H1 (cell line): ENCODE data around the gene STX8. TPM values are rescaled to one million over a fixed set of nuclear protein-coding genes. Genes with fewer than 3 reads are reported as not detected.
"Not testable (repeated sequence)": the region's sequence is repeated elsewhere in the genome, so short reads cannot be mapped to it uniquely, and the experiment has no call there.

Source experiments
- CTCF ChIA-PET: fragments of 300-600 bp; sonication (Branson Sonifier 250); formaldehyde crosslinking; loops from one replicate; lab custom pipeline; 2021; ENCODE audit not compliant: partially characterized antibody; lab: Charles Lee
- POLR2A ChIA-PET: fragments of 300-600 bp; sonication (Branson Sonifier 250); formaldehyde crosslinking; loops from one replicate; lab custom pipeline; 2021; ENCODE audit warnings: inconsistent platforms; ENCODE audit not compliant: partially characterized antibody; lab: Charles Lee
- DNase-seq, 2 experiments: peaks; one replicate each; pipeline versions ENCODE4 v3.0.0 to v3.0.0-alpha.2; 2010 to 2022; ENCODE audit warnings: low spot score in 2 of 2, low read depth in 1 of 2, mixed read lengths in 1 of 2
- FAIRE-seq: peaks from 2 replicates; lab custom pipeline; 2011; peaks lifted over from hg19 to GRCh38; lab: Jason Lieb, UNC
- H2AFZ ChIP-seq: 2 replicates; pipeline ENCODE4 v1.8.1; 2012; ENCODE audit warnings: low read length, inconsistent platforms
- H2AK5ac ChIP-seq: 2 replicates; pipeline ENCODE4 v1.6.1; 2013; ENCODE audit warnings: low read depth, low read length
- H2BK120ac ChIP-seq: replicated peaks from 2 replicates; pipeline ENCODE3; 2013; ENCODE audit warnings: low read depth, low read length, inconsistent platforms
- H2BK12ac ChIP-seq: 2 replicates; pipeline ENCODE4 v1.6.1; 2013; ENCODE audit warnings: low read depth, low read length
- H2BK15ac ChIP-seq: 2 replicates; pipeline ENCODE4 v1.6.1; 2013; ENCODE audit warnings: low read length
- H2BK20ac ChIP-seq: 2 replicates; pipeline ENCODE4 v1.6.1; 2013; ENCODE audit warnings: low read length
- H2BK5ac ChIP-seq: 2 replicates; pipeline ENCODE4 v1.6.1; 2013; ENCODE audit warnings: low read depth, low read length
- H3K14ac ChIP-seq: 2 replicates; pipeline ENCODE4 v1.6.1; 2013; ENCODE audit warnings: inconsistent platforms; ENCODE audit not compliant: insufficient read length
- H3K18ac ChIP-seq: 2 replicates; pipeline ENCODE4 v1.6.1; 2013; ENCODE audit warnings: low read length; ENCODE audit errors: extremely low read depth
- H3K23ac ChIP-seq: 2 replicates; pipeline ENCODE4 v1.6.1; 2013; ENCODE audit warnings: inconsistent platforms; ENCODE audit not compliant: insufficient read length
- H3K23me2 ChIP-seq: 2 replicates; pipeline ENCODE4 v1.6.1; 2013; ENCODE audit warnings: low read depth, low read length
- H3K27ac ChIP-seq: 2 replicates; pipeline ENCODE4 v1.6.1; 2011; ENCODE audit warnings: low read depth, low read length, inconsistent platforms
- H3K27me3 ChIP-seq, 4 experiments: replicated peaks in 1 of 4; 1 replicate in 1 of 4; 2 replicates in 3 of 4; pipeline versions ENCODE4 v1.6.1 to v1.8.1; 2011 to 2013; ENCODE audit warnings: low read length in 3 of 4, mild to moderate bottlenecking in 3 of 4, inconsistent platforms in 2 of 4, mixed read lengths in 2 of 4, moderate library complexity in 1 of 4; ENCODE audit not compliant: control insufficient read depth in 3 of 4, insufficient read depth in 3 of 4; ENCODE audit errors: extremely low read depth in 1 of 4
- H3K36me3 ChIP-seq, 4 experiments: 2 replicates each; pipeline versions ENCODE4 v1.6.1 to v1.8.1; 2011 to 2013; ENCODE audit warnings: mild to moderate bottlenecking in 4 of 4, low read length in 3 of 4, moderate library complexity in 2 of 4, control low read depth in 1 of 4, inconsistent platforms in 1 of 4; ENCODE audit not compliant: insufficient read depth in 4 of 4, control insufficient read depth in 2 of 4
- H3K4ac ChIP-seq: replicated peaks from 2 replicates; pipeline ENCODE3; 2013; ENCODE audit warnings: low read length, low read depth, mixed read lengths, inconsistent platforms; ENCODE audit not compliant: insufficient read length
- H3K4me1 ChIP-seq, 4 experiments: replicated peaks in 1 of 4; 1 replicate in 1 of 4; 2 replicates in 3 of 4; pipeline versions ENCODE4 v1.6.1 to v1.8.1; 2011 to 2013; ENCODE audit warnings: low read length in 3 of 4, inconsistent platforms in 2 of 4, mixed read lengths in 1 of 4; ENCODE audit not compliant: insufficient read depth in 4 of 4, control insufficient read depth in 3 of 4
- H3K4me2 ChIP-seq, 2 experiments: 2 replicates each; pipeline versions ENCODE4 v1.6.1 to v1.8.1; 2011 to 2013; ENCODE audit warnings: low read depth in 2 of 2, low read length in 2 of 2, control low read depth in 1 of 2, inconsistent platforms in 1 of 2, mild to moderate bottlenecking in 1 of 2; ENCODE audit not compliant: insufficient read depth in 1 of 2
- H3K4me3 ChIP-seq, 4 experiments: fragments of 200-600, 300-600 bp in 1 of 4; sonication (generic), shearing (Covaris generic), sonication (Bioruptor Twin) in 1 of 4; 2 replicates each; pipeline versions ENCODE4 v1.5.1 to v1.8.1; 2011 to 2016; ENCODE audit warnings: low read length in 4 of 4, low read depth in 3 of 4, control low read depth in 2 of 4, inconsistent platforms in 2 of 4, mild to moderate bottlenecking in 2 of 4, mixed read lengths in 1 of 4, moderate library complexity in 1 of 4; ENCODE audit not compliant: insufficient read depth in 2 of 4; ENCODE audit errors: extremely low read depth in 1 of 4
- H3K56ac ChIP-seq: replicated peaks from 2 replicates; pipeline ENCODE3; 2013; ENCODE audit warnings: low read depth, mild to moderate bottlenecking, mixed read lengths, low read length, inconsistent platforms; ENCODE audit not compliant: insufficient read length
- H3K79me1 ChIP-seq: 2 replicates; pipeline ENCODE4 v1.6.1; 2013; ENCODE audit warnings: low read depth, low read length, control low read depth
- H3K79me2 ChIP-seq, 2 experiments: 2 replicates each; pipeline versions ENCODE4 v1.6.1 to v1.8.1; 2012 to 2013; ENCODE audit warnings: low read length in 2 of 2, mild to moderate bottlenecking in 2 of 2, inconsistent platforms in 1 of 2; ENCODE audit not compliant: insufficient read depth in 2 of 2, control insufficient read depth in 1 of 2
- H3K9ac ChIP-seq, 4 experiments: replicated peaks in 1 of 4; 1 replicate in 1 of 4; 2 replicates in 3 of 4; pipeline versions ENCODE4 v1.6.1 to v1.8.1; 2011 to 2013; ENCODE audit warnings: low read depth in 3 of 4, low read length in 3 of 4, control low read depth in 2 of 4, mild to moderate bottlenecking in 2 of 4, moderate library complexity in 2 of 4, inconsistent platforms in 1 of 4; ENCODE audit errors: extremely low read depth in 1 of 4
- H3K9me3 ChIP-seq, 2 experiments: 2 replicates each; pipeline versions ENCODE4 v1.6.1 to v1.8.1; 2012 to 2013; ENCODE audit warnings: mild to moderate bottlenecking in 2 of 2, moderate library complexity in 2 of 2, control low read depth in 1 of 2, inconsistent platforms in 1 of 2, low read depth in 1 of 2, low read length in 1 of 2, mixed read lengths in 1 of 2; ENCODE audit not compliant: insufficient read depth in 2 of 2
- H4K20me1 ChIP-seq, 2 experiments: replicated peaks in 1 of 2; 2 replicates each; pipeline versions ENCODE3 to v1.8.1; 2011 to 2013; ENCODE audit warnings: inconsistent platforms in 2 of 2, low read length in 2 of 2, mild to moderate bottlenecking in 1 of 2; ENCODE audit not compliant: insufficient read depth in 2 of 2, control insufficient read depth in 1 of 2
- H4K5ac ChIP-seq: 2 replicates; pipeline ENCODE4 v1.6.1; 2013; ENCODE audit warnings: low read length, low read depth, mixed read lengths, inconsistent platforms; ENCODE audit not compliant: insufficient read length
- H4K8ac ChIP-seq: 2 replicates; pipeline ENCODE4 v1.8.0; 2013; ENCODE audit warnings: mild to moderate bottlenecking, moderate library complexity, low read length, inconsistent platforms; ENCODE audit not compliant: insufficient read depth; ENCODE audit errors: extremely low read depth
- H4K91ac ChIP-seq: replicated peaks from 2 replicates; pipeline ENCODE3; 2013; ENCODE audit warnings: low read length, mixed read lengths, inconsistent platforms; ENCODE audit not compliant: insufficient read length
- BRCA1 ChIP-seq: IDR thresholded peaks from 2 replicates; pipeline ENCODE4 v1.6.1; 2012; ENCODE audit warnings: low read depth, low read length, improper control_type of control experiment
- CHD1 ChIP-seq: IDR thresholded peaks from 2 replicates; pipeline ENCODE4 v1.6.1; 2012; ENCODE audit warnings: low read depth, low read length, improper control_type of control experiment
- CREB1 ChIP-seq: IDR thresholded peaks from 2 replicates; pipeline ENCODE4 v1.6.1; 2012; ENCODE audit warnings: inconsistent platforms
- GABPA ChIP-seq: IDR thresholded peaks from 2 replicates; pipeline ENCODE4 v1.6.1; 2011; ENCODE audit warnings: mild to moderate bottlenecking, low read length, moderate library complexity, borderline replicate concordance; ENCODE audit not compliant: insufficient read depth
- WGBS, 2 experiments: shearing (Covaris generic) in 1 of 2; methylation state at CpG; one replicate each; pipeline versions ENCODE4 v1.1.6 to v1.1.7; 2013 to 2015; ENCODE audit warnings: low lambda C conversion rate in 2 of 2, mixed read lengths in 2 of 2, inconsistent platforms in 1 of 2, low coverage in 1 of 2, missing lambda C conversion rate in 1 of 2; ENCODE audit not compliant: insufficient replicate concordance in 2 of 2, insufficient coverage in 1 of 2, insufficient read length in 1 of 2; ENCODE audit errors: extremely low coverage in 1 of 2, missing lambda C conversion rate in 1 of 2; 5-methylcytosine and 5-hydroxymethylcytosine counted together
- polyA plus RNA-seq, 7 experiments: library from polyadenylated mRNA; depleted of rRNA in 3 of 7; stranded (reverse) in 5 of 7; unstranded in 2 of 7; fragments of >200 nt in 5 of 7; fragments of 200-250 nt in 2 of 7; gene quantifications; 1 replicate in 5 of 7; 2 replicates in 1 of 7; 4 replicates in 1 of 7; pipeline versions ENCODE4 v1.2.1 to v1.2.3, GENCODE V29; 2011 to 2013; ENCODE audit warnings: missing spikeins in 2 of 7, mixed read lengths in 2 of 7
- total RNA-seq: library from RNA; stranded (reverse); fragmentation: NEBNext Ultra II Directional; extraction: Animal tissue kit (Norgen Biotek cat#: 25700); gene quantifications from 2 replicates; pipeline ENCODE4 v1.2.1, GENCODE V29; 2021

STX8 gene
- total and polyA plus RNA-seq, 2 of the 8 experiments (the other 6 are each of a cell fraction or from before 2014, with no cell fraction given), result 22.8 to 42.5 TPM

DNA sequence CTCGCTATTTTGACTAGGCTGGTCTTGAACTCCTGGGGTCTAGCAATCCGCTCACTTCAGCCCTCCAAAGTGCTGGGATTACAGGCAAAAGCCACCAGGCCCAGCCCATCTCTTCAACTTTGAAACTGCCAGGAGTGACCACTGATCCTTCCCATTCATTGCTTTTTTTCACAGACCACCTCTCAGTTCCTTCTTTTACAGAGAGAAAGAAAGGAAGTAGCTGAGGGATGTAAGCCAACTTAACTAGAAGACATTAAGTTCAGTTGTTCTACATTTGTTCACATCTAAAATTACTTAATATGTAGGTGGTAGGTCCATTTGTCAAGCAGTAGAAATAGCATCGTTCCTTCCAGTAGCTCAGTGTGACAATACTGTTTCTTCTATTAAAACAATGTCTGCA lies 219.8 kb downstream of the STX8 start (continued):
- TF ChIP-seq BRCA1 (no peak), GABPA (no peak), CREB1 (no peak), CHD1 (no peak)

DNA sequence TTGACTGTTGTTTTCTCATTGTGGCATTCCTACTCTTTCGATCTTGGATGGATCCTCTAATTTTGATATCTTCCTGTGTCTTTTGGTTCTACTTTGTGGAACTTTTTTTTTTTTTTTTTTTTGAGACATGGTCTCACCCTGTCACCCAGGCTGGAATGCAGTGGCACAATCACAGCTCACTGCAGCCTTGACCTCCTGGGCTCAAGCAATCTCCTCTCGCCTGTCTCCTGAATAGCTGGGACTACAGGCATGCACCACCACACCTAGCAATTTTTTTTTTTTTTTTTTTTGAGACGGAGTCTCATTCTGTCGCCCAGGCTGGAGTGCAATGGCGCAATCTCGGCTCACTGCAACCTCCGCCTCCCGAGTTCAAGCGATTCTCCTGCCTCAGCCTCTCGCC lies 220.4 kb downstream of the STX8 start:
- H3K36me3 ChIP-seq, FAIRE-seq, H2BK20ac ChIP-seq, DNase-seq, H4K91ac ChIP-seq, H3K4me1 ChIP-seq, H2BK120ac ChIP-seq, H3K23ac ChIP-seq, H2BK12ac ChIP-seq, H3K56ac ChIP-seq, H3K4me2 ChIP-seq, H4K20me1 ChIP-seq, H3K18ac ChIP-seq, H3K79me1 ChIP-seq, H3K23me2 ChIP-seq, H3K27ac ChIP-seq, H2AFZ ChIP-seq, POLR2A ChIA-PET, H2BK15ac ChIP-seq, H3K9ac ChIP-seq, H3K9me3 ChIP-seq, H3K14ac ChIP-seq, H2BK5ac ChIP-seq, H4K5ac ChIP-seq, H3K4ac ChIP-seq, H3K79me2 ChIP-seq, H3K27me3 ChIP-seq, H4K8ac ChIP-seq, H3K4me3 ChIP-seq, H2AK5ac ChIP-seq: not testable (repeated sequence)
- CTCF ChIA-PET, result interaction anchor here (1.1 to 1.2 kb wide), 2 partner anchors 13 to 25 kb away, joined by 3 to 5 read pairs; no protein-coding TSS in a partner anchor
- WGBS, 2 experiments, result 93% methylated on average over 6 of the region's 10 CpGs; no CpG with 5 or more reads in 1 of the 2 experiments
